ENCODE results near the gene CEBPG.

- no peak for TF ChIP-seq CTCF (IDR thresholded peaks at IDR 0.05)
- TF ChIP-seq POLR2A (IDR thresholded peaks at IDR 0.05), result no peak
- no peak for TF ChIP-seq EP300 (IDR thresholded peaks at IDR 0.05)
These were observed 26.2 kb upstream of the CEBPG start for GRCh38 chr19:33347300-33347699.

All from stomach (tissue), 4 donors.